ENCODE data around the gene L3MBTL4.
"Not testable (repeated sequence)": the region's sequence is repeated elsewhere in the genome, so short reads cannot be mapped to it uniquely, and the experiment has no call there.

Gene L3MBTL4

GRCh38 chr18:6161549-6161948 is 253.2 kb downstream of the L3MBTL4 start:
- no peak for DNase-seq

- DNase-seq = no peak
Measured at GRCh38 chr18:6159426-6159825, 255.3 kb downstream of the L3MBTL4 start.

DNA sequence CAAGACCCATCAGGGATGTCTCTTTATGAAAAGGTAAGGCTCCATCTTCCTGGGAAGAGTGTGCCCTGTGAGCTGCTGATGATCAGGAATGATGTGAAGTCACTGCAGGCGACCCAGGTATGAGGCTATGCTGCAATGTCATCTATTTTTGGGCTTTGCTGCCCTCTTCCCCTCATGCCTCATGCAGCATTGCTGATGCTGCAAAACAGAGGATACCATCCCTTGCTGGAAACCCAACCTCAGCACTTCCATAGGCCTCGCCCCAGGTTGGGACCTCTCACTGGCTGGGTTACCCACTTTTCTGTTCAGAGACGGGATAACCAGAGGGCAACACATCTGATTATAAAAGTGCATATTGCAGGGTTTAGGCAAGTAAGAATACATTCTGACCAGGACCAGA is 255.8 kb downstream of the L3MBTL4 start:
- no peak for DNase-seq

DNA sequence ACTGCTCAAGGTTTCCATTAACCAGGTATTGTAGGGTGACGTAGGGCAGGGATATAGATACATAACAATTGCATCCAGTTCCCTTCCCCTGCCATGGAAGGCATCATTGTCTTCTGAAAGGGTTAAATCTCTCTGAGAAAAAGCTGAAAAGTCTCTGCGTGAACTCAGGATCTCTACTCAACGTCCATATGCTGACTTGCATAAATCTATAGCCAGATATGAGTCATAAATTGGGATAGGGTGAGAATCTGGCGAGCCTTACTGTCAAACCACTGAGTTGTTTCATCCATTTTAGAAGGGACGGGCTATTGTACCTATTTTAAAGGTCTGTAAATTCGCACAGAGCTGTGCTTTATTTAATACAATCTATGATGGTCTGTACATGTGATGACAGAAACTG is 258.3 kb downstream of the L3MBTL4 start:
- no peak for DNase-seq

- DNase-seq = no peak
Measured at GRCh38 chr18:6155707-6156106, 259.0 kb downstream of the L3MBTL4 start.

DNA sequence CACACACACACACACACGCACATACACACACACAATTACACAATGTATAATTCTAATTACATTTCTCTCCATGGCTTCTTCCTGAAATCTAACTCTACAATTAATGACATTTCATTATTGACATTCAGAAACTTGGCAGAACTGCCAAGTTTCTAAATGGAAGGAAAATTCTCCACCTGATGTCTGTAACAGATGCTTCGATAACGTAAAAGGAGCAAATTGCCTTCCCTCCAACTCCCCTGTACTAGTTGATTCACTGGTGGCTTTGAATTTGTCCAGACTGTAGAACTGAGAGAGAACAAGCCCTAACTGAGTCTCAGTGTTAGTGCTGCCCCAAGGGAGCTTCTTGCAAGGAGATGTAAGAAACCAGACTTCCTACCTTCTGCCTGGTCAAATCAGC is 264.3 kb downstream of the L3MBTL4 start:
- peak; percentile 98 for DNase-seq

DNA sequence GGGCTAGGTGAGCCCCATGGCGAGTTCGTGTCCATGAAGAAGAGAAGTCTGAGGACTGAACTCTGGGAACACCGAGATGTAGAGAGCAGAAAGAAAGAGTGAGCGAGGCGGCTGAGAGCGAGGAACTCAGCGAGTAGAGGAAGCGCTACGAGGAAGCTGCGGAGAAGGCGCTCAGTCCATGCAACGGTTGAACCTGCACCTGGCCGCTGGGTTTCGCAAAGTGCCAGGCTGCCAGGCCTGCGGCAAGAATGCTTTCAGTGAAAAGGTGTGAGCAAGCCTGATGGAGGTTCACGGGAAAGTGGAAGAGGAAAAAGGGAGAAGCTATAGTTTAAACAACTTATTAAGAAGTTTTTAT is 268.4 kb downstream of the L3MBTL4 start:
- no peak for DNase-seq

GRCh38 chr18:6145645-6146306 is 268.9 kb downstream of the L3MBTL4 start:
- DNase-seq = no peak

DNA sequence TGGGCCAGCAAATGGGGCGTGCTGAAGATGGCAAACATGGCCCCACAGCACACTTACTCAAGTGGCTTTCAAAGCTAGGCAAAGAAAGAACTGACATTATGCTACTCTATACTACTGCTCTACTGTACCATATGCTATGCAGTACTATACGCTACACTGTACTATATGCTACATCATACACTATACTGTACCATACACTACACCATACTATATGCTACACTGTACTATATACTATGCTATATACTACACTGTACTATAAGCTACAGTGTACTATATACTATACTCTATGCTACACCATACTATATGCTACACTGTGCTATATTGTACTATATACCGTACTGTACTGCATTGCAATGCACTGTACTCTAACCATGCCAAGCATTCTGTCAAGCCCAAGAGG is 275.7 kb downstream of the L3MBTL4 start:
- DNase-seq = no peak

DNA sequence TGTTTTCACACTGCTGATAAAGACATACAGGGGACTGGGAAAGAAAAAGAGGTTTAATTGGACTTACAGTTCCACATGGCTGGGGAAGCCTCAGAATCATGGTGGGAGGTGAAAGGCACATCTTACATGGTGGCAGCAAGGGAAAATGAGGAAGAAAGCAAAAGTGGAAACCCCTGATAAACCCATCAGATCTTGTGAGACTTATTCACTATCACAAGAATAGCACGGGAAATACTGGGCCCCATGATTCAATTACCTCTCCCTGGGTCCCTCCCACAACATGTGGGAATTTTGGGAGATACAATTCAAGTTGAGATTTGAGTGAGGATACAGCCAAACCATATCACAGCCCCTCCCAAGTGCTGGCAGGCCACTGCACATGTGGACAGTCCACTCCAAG is 278.8 kb downstream of the L3MBTL4 start:
- DNase-seq = not testable (repeated sequence)

- DNase-seq = not testable (repeated sequence)
Measured at GRCh38 chr18:6135029-6135428, 279.7 kb downstream of the L3MBTL4 start.

- DNase-seq = no peak
Measured at GRCh38 chr18:6132751-6133368, 281.9 kb downstream of the L3MBTL4 start.

GRCh38 chr18:6120820-6121279 is 293.9 kb downstream of the L3MBTL4 start:
- DNase-seq = peak; percentile 80

- peak; percentile 78 for DNase-seq
Measured at GRCh38 chr18:6119761-6120160, 294.9 kb downstream of the L3MBTL4 start.

DNA sequence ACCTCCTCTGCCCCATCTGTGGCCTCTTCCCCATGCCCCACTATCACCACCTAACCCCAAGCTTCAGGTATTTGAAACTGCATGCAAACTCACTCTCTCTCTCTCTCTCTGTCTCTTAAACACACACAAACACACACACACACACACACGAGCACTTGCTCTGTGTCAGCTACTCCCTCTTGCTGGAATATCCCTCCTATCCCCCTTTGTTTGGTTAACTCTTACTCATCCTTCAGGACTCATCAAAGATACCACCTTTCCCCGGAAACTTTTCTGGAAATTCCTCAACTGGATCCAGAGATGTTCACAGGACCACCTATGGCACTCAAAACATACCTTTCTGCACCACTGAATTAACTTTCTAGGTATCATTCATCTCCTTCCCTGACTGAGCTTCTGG is 296.6 kb downstream of the L3MBTL4 start:
- DNase-seq = peak; percentile 25

DNA sequence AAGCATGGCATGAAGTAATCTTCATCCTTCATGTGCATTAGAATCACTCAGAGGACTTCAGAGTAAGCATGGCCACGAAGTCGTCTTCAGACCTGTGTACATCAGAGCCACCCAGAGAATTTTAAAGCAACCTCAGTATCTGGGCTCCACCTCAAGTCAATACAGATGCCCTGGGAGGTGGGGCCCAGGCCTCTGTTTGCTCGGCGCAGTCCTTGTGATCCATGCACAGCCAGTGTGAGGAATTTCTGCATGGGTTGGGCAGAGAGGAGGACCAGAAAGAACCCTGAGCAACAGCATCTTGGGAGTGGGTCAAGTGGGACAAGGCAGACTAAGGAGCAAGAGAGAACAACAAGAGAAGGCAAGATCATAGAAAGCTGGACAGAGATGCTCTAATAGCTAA is 299.0 kb downstream of the L3MBTL4 start:
- no peak for DNase-seq

GRCh38 chr18:6113650-6114049 is 301.1 kb downstream of the L3MBTL4 start:
- no peak for DNase-seq

DNA sequence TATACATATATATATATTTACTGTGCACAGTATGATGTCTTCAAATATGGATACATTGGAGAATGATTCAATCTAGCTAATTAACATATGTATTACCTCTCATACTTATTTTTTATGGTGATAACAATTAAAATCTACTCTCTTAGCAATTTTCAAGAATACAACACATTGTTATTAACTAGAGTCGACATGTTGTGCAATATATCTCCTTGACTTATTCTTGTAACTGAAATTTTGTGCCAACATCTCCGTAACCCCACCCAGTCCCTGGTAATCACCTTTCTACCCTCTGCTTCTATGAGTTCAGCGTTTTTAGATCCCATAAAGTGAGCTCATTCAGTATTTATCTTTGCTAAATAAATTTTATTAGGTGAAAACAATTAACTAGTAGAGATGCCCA is 303.0 kb downstream of the L3MBTL4 start:
- peak; percentile 49 for DNase-seq

DNA sequence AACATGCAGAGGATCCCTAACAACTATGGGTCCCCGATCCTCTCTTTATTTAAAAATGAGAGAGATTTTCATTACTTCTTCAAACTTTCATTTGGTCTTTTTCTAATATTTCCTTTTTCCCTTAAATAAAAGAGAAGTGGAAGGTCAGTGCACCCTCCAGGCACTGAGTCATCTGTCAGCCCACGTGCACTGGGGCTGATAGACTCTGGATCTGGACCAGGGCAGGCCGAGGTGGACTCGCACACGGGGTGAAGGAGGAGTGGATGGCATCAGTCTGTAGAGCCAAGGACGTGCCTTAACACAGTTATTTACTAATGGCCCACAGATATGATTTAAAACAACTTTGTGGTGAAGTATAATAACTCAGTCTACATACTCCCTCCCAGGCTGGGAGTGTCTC is 305.0 kb downstream of the L3MBTL4 start:
- no peak for DNase-seq

DNA sequence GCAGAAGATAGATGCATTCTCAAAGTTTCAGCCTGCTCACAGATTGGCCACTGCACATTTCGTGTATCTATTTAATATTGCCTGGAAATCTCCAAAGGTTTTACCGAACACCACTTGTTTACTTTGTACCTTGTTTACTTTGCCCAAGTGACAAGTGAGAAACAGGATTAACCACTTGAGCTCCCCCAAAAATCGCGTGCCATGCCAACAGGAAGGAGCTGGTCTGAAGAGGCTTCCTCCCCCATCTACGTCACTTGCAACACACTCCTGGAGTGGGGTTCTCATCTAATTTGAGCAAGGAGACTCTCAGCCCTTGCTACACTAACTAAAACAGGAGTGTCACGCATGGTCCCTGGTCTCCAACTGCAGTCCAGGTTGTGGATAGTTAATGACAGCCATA is 306.9 kb downstream of the L3MBTL4 start:
- no peak for DNase-seq

GRCh38 chr18:6106091-6106685 is 308.5 kb downstream of the L3MBTL4 start:
- DNase-seq = peak; percentile 21

GRCh38 chr18:6103741-6104140 is 311.0 kb downstream of the L3MBTL4 start:
- DNase-seq = no peak

DNA sequence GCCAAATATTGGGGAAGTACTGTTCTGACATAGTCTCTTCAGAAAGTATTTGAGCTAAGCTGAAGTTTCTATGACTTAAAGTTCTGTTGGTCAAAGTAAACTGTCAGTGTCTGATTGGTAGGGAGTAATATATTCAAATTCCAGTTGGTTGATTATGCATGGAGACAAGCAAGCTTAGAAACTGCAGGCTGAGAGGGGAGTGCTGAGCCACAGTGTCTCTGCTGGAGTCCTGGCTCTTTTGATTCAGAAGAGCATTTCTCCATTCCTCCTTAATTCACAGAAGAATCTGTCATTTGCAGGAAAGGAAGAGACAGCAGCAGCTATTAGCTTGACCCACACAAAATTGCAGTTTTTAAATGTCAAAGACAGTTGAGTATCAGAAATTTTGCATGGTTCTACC is 318.0 kb downstream of the L3MBTL4 start:
- DNase-seq = no peak

- DNase-seq = no peak
Measured at GRCh38 chr18:6088432-6088831, 326.3 kb downstream of the L3MBTL4 start.

GRCh38 chr18:6086731-6087130 is 328.0 kb downstream of the L3MBTL4 start:
- no peak for DNase-seq
